WTC11 (cell line): ENCODE results near the gene POLK.

Experiments used
- KAT7 ChIP-seq: sonication (generic); formaldehyde crosslinking; IDR thresholded peaks from 2 replicates; pipeline ENCODE4 v1.8.1; 2023; ENCODE audit warnings: missing genetic modification reagents, mild to moderate bottlenecking, borderline replicate concordance
- ZNF512 ChIP-seq: sonication (generic); formaldehyde crosslinking; IDR thresholded peaks from 2 replicates; pipeline ENCODE4 v1.8.1; 2022; ENCODE audit warnings: missing genetic modification reagents, borderline replicate concordance
- TF ChIP-seq, protein P1 (sequence below): sonication (generic); formaldehyde crosslinking; IDR thresholded peaks from 2 replicates; pipeline ENCODE4 v1.8.1; 2022; ENCODE audit warnings: low read depth, missing genetic modification reagents, borderline replicate concordance

GRCh38 chr5:75523275-75523674, 11.6 kb downstream of the POLK start:
- TF ChIP-seq ZNF512 (CRISPR knock-in tag) (no peak), KAT7 (CRISPR knock-in tag) (no peak)
- TF ChIP-seq, protein P1, sequence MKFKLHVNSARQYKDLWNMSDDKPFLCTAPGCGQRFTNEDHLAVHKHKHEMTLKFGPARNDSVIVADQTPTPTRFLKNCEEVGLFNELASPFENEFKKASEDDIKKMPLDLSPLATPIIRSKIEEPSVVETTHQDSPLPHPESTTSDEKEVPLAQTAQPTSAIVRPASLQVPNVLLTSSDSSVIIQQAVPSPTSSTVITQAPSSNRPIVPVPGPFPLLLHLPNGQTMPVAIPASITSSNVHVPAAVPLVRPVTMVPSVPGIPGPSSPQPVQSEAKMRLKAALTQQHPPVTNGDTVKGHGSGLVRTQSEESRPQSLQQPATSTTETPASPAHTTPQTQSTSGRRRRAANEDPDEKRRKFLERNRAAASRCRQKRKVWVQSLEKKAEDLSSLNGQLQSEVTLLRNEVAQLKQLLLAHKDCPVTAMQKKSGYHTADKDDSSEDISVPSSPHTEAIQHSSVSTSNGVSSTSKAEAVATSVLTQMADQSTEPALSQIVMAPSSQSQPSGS (CRISPR knock-in tag), result no peak
